ENCODE results near the gene TPRG1.

The TPRG1 gene

GRCh38 chr3:189171707-189172106 is at the start of gene TPRG1:
Gene TPRG1 (plus strand): TSS chr3:189171971. CDS start chr3:189207385, 35,414 bp downstream.
- no peak for DNase-seq

GRCh38 chr3:189122110-189122509 is 49.7 kb upstream of the TPRG1 start:
- no peak for DNase-seq

GRCh38 chr3:189122526-189123205 is 49.1 kb upstream of the TPRG1 start:
- no peak for DNase-seq

- DNase-seq: no peak
These were observed 48.0 kb upstream of the TPRG1 start for GRCh38 chr3:189123595-189124387.

GRCh38 chr3:189132231-189132671 is 39.5 kb upstream of the TPRG1 start:
- no peak for DNase-seq

- DNase-seq: no peak
These were observed 38.9 kb upstream of the TPRG1 start for GRCh38 chr3:189132839-189133238.

- no peak for DNase-seq
These were observed 38.0 kb upstream of the TPRG1 start for GRCh38 chr3:189133768-189134167.

GRCh38 chr3:189137416-189137815 is 34.4 kb upstream of the TPRG1 start:
- DNase-seq: peak; percentile 25

- DNase-seq: no peak
These were observed 32.7 kb upstream of the TPRG1 start for GRCh38 chr3:189138901-189139610.

GRCh38 chr3:189139611-189139940 is 32.2 kb upstream of the TPRG1 start:
- peak; percentile 49 for DNase-seq

- no peak for DNase-seq
These were observed 29.2 kb upstream of the TPRG1 start for GRCh38 chr3:189142527-189142926.

GRCh38 chr3:189143321-189143720 is 28.4 kb upstream of the TPRG1 start:
- no peak for DNase-seq

GRCh38 chr3:189143771-189144170 is 28.0 kb upstream of the TPRG1 start:
- DNase-seq: no peak

GRCh38 chr3:189144645-189145044 is 27.1 kb upstream of the TPRG1 start:
- DNase-seq: no peak

- DNase-seq: no peak
These were observed 24.9 kb upstream of the TPRG1 start for GRCh38 chr3:189146848-189147247.

GRCh38 chr3:189148081-189148507 is 23.7 kb upstream of the TPRG1 start:
- DNase-seq: peak; percentile 69

- no peak for DNase-seq
These were observed 22.6 kb upstream of the TPRG1 start for GRCh38 chr3:189149203-189149602.

GRCh38 chr3:189157232-189158007 is 14.4 kb upstream of the TPRG1 start:
- DNase-seq: no peak

GRCh38 chr3:189158034-189158433 is 13.7 kb upstream of the TPRG1 start:
- no peak for DNase-seq

GRCh38 chr3:189160519-189161309 is 11.1 kb upstream of the TPRG1 start:
- DNase-seq: no peak

GRCh38 chr3:189165092-189165612 is 6.6 kb upstream of the TPRG1 start:
- no peak for DNase-seq

GRCh38 chr3:189166321-189166720 is 5.5 kb upstream of the TPRG1 start:
- DNase-seq: no peak
